CD14-positive monocyte (primary cell): Measurements from ENCODE around the gene TRAF5. TPM values are rescaled to one million over a fixed set of nuclear protein-coding genes. Genes with fewer than 3 reads are reported as not detected.

Experiments used
- DNase-seq, 3 donors: peaks; one replicate each; pipeline ENCODE4 v3.0.0-alpha.2; 2011 to 2022
- H2AFZ ChIP-seq: 2 replicates; pipeline ENCODE4 v1.6.0; 2012; ENCODE audit warnings: mild to moderate bottlenecking, low read depth, low read length, inconsistent platforms; ENCODE audit not compliant: insufficient read depth, poor library complexity, severe bottlenecking
- H3K27ac ChIP-seq, 2 donors: 1 replicate in 1 of 2; 2 replicates in 1 of 2; pipeline ENCODE4 v1.5.1; 2012 to 2013; ENCODE audit warnings: low read length in 2 of 2, control low read depth in 1 of 2, inconsistent platforms in 1 of 2, low read depth in 1 of 2, mild to moderate bottlenecking in 1 of 2
- H3K27me3 ChIP-seq, 2 donors: one replicate each; pipeline versions ENCODE4 v1.6.0 to v1.6.1; 2011 to 2013; ENCODE audit warnings: low read length in 2 of 2; ENCODE audit not compliant: control insufficient read depth in 2 of 2, insufficient read depth in 2 of 2
- H3K36me3 ChIP-seq, 2 donors: replicated peaks in 1 of 2; 1 replicate in 1 of 2; 2 replicates in 1 of 2; pipeline versions ENCODE4 v1.5.1 to v1.6.1; 2012 to 2013; ENCODE audit warnings: low read length in 2 of 2, control low read depth in 1 of 2, inconsistent platforms in 1 of 2, mild to moderate bottlenecking in 1 of 2; ENCODE audit not compliant: insufficient read depth in 2 of 2, control insufficient read depth in 1 of 2
- H3K4me1 ChIP-seq, 2 donors: 1 replicate in 1 of 2; 2 replicates in 1 of 2; pipeline versions ENCODE4 v1.5.1 to v1.6.1; 2012 to 2013; ENCODE audit warnings: low read length in 2 of 2, control low read depth in 1 of 2, inconsistent platforms in 1 of 2, mild to moderate bottlenecking in 1 of 2, moderate library complexity in 1 of 2; ENCODE audit not compliant: insufficient read depth in 2 of 2, control insufficient read depth in 1 of 2
- H3K4me2 ChIP-seq: replicated peaks from 2 replicates; pipeline ENCODE3; 2012; ENCODE audit warnings: low read length, moderate library complexity, mild to moderate bottlenecking; ENCODE audit not compliant: poor library complexity, severe bottlenecking; ENCODE audit errors: extremely low read depth
- H3K4me3 ChIP-seq, 3 experiments: fragments of 200-600 bp in 1 of 3; sonication (generic) in 1 of 3; replicated peaks in 1 of 3; 1 replicate in 2 of 3; 2 replicates in 1 of 3; pipeline ENCODE4 v1.5.1; 2011 to 2013; ENCODE audit warnings: low read length in 3 of 3, mild to moderate bottlenecking in 3 of 3, control low read depth in 2 of 3, low read depth in 2 of 3, inconsistent platforms in 1 of 3, moderate library complexity in 1 of 3
- H3K79me2 ChIP-seq: 2 replicates; pipeline ENCODE4 v1.6.0; 2012; ENCODE audit warnings: mild to moderate bottlenecking, control low read depth, inconsistent platforms, low read length, moderate library complexity; ENCODE audit not compliant: insufficient read depth
- H3K9ac ChIP-seq: 2 replicates; pipeline ENCODE4 v1.6.0; 2017; ENCODE audit warnings: low read length, mild to moderate bottlenecking; ENCODE audit not compliant: insufficient read depth, poor library complexity, severe bottlenecking
- H3K9me3 ChIP-seq, 2 donors: replicated peaks in 1 of 2; 1 replicate in 1 of 2; 2 replicates in 1 of 2; pipeline versions ENCODE4 v1.5.1 to v1.6.1; 2012 to 2013; ENCODE audit warnings: low read length in 2 of 2, control low read depth in 1 of 2; ENCODE audit not compliant: control insufficient read depth in 1 of 2, insufficient read depth in 1 of 2
- H4K20me1 ChIP-seq: 2 replicates; pipeline ENCODE4 v1.6.0; 2012; ENCODE audit warnings: mild to moderate bottlenecking, low read length, control low read depth, moderate library complexity; ENCODE audit not compliant: insufficient read depth
- H3K27ac Mint-ChIP-seq, 7 donors: one replicate each; pipeline ENCODE4 v1.8.0; 2020; ENCODE audit warnings: mild to moderate bottlenecking in 7 of 7, mixed read lengths in 7 of 7, moderate library complexity in 6 of 7, inconsistent platforms in 2 of 7
- H3K27me3 Mint-ChIP-seq, 3 donors: one replicate each; pipeline ENCODE4 v1.8.0; 2021 to 2022; ENCODE audit warnings: low read depth in 3 of 3, mild to moderate bottlenecking in 3 of 3, mixed read lengths in 3 of 3, moderate library complexity in 3 of 3, inconsistent platforms in 1 of 3
- H3K36me3 Mint-ChIP-seq, 2 donors: one replicate each; pipeline ENCODE4 v1.8.0; 2020; ENCODE audit warnings: mixed read lengths in 2 of 2, inconsistent platforms in 1 of 2, mild to moderate bottlenecking in 1 of 2
- H3K4me1 Mint-ChIP-seq: one replicate; pipeline ENCODE4 v1.8.0; 2020; ENCODE audit warnings: mild to moderate bottlenecking, mixed read lengths
- H3K4me3 Mint-ChIP-seq, 2 donors: one replicate each; pipeline ENCODE4 v1.8.0; 2020; ENCODE audit warnings: mild to moderate bottlenecking in 2 of 2, mixed read lengths in 2 of 2, moderate library complexity in 1 of 2
- H3K9me3 Mint-ChIP-seq, 7 donors: one replicate each; pipeline ENCODE4 v1.8.0; 2020 to 2022; ENCODE audit warnings: mixed read lengths in 7 of 7, mild to moderate bottlenecking in 6 of 7, moderate library complexity in 6 of 7, inconsistent platforms in 2 of 7
- CTCF ChIP-seq: fragments of 200-600 bp; IDR thresholded peaks from one replicate; pipeline ENCODE4 v1.8.0; 2022; ENCODE audit warnings: antibody characterized with exemption, mild to moderate bottlenecking
- WGBS: methylation state at CpG from one replicate; pipeline ENCODE4 v1.1.5; 2013; ENCODE audit warnings: missing lambda C conversion rate; ENCODE audit not compliant: insufficient coverage; 5-methylcytosine and 5-hydroxymethylcytosine counted together
- intact Hi-C, 2 donors: fragments of 100-400 bp; cut with micrococcal nuclease; formaldehyde crosslinking; loops; one replicate each; pipeline versions ENCODE4 v1.15.0 to v1.15.1; 2023
- polyA plus RNA-seq, 3 donors: library from polyadenylated mRNA; depleted of rRNA in 1 of 3; unstranded in 2 of 3; stranded (reverse) in 1 of 3; fragments of 300-500 nt in 2 of 3; fragments of >200 nt in 1 of 3; fragmentation: Illumina TruSeq in 2 of 3; gene quantifications; 1 replicate in 2 of 3; 2 replicates in 1 of 3; pipeline ENCODE4 v1.2.3, GENCODE V29; 2012 to 2021

The TRAF5 gene
- polyA plus RNA-seq, 3 donors = 1.0 to 3.8 (median 1.6) TPM

- Histone ChIP-seq H3K4me1 (peaks cover 11 to 12% of the 10 kb centered on the region in 2 donors), H3K4me3 (no peak overlapping the region), H3K4me2 (no peak overlapping the region), H3K27ac (no peak overlapping the region), H3K36me3 (no peaks in the 10 kb centered on the region), H3K9ac (no peak overlapping the region), H3K27me3 (no peaks in the 10 kb centered on the region), H2AFZ (no peak overlapping the region), H3K79me2 (no peaks in the 10 kb centered on the region), H3K9me3 (no peaks in the 10 kb centered on the region), H4K20me1 (no peaks in the 10 kb centered on the region)
- TF ChIP-seq CTCF = no peak
- H3K9me3 Mint-ChIP-seq = peaks cover 0 to 2% (median 0%) of the 10 kb centered on the region in 7 donors
- peak overlapping the region in 1 of 2 donors; percentile 7 for H3K4me3 Mint-ChIP-seq
- WGBS = 72% methylated on average over 4 of the region's 4 CpGs
- intact Hi-C loops = loop anchor here (5.0 to 10.0 kb wide), 2 partner anchors 145 to 148 kb away; no protein-coding TSS in a partner anchor
- peak overlapping the region in 2 of 7 donors; percentile 10 to 70 for H3K27ac Mint-ChIP-seq
- DNase-seq = no peak
- peaks cover 29% of the 10 kb centered on the region for H3K4me1 Mint-ChIP-seq
- peaks cover 11 to 25% (median 21%) of the 10 kb centered on the region in 3 donors for H3K27me3 Mint-ChIP-seq
- peaks cover 0 to 1% of the 10 kb centered on the region in 2 donors for H3K36me3 Mint-ChIP-seq
Measured at GRCh38 chr1:211329764-211330201, 3.1 kb downstream of the TRAF5 start.

- Mint-ChIP-seq H3K27me3 (peaks cover 11 to 24% (median 18%) of the 10 kb centered on the region in 3 donors), H3K4me1 (peaks cover 30% of the 10 kb centered on the region), H3K36me3 (peaks cover 0 to 1% of the 10 kb centered on the region in 2 donors), H3K27ac (no peak overlapping the region), H3K4me3 (no peak overlapping the region), H3K9me3 (peaks cover 0 to 2% (median 0%) of the 10 kb centered on the region in 7 donors)
- intact Hi-C loops = loop anchor here in 1 of 2 donors (5.0 kb wide), 1 partner anchor 147 kb away; no protein-coding TSS in a partner anchor
- no peak overlapping the region for H3K9ac ChIP-seq
- no peaks in the 10 kb centered on the region for H3K79me2 ChIP-seq
- H3K4me2 ChIP-seq = no peak overlapping the region
- no peak overlapping the region for H3K27ac ChIP-seq
- no peaks in the 10 kb centered on the region for H3K36me3 ChIP-seq
- H3K27me3 ChIP-seq = no peaks in the 10 kb centered on the region
- 98% methylated on average over 6 of the region's 8 CpGs for WGBS
- DNase-seq = no peak
- no peak overlapping the region for H2AFZ ChIP-seq
- no peak overlapping the region for H3K4me3 ChIP-seq
- peaks cover 11 to 12% of the 10 kb centered on the region in 2 donors for H3K4me1 ChIP-seq
- no peaks in the 10 kb centered on the region for H4K20me1 ChIP-seq
- TF ChIP-seq CTCF = no peak
- no peaks in the 10 kb centered on the region for H3K9me3 ChIP-seq
Measured at GRCh38 chr1:211330282-211330936, 3.8 kb downstream of the TRAF5 start.
